Glomerular endothelial cell (primary cell): ENCODE measurements around the gene APBA1. TPM values are rescaled to one million over a fixed set of nuclear protein-coding genes. Genes with fewer than 3 reads are reported as not detected.

Experiments
- DNase-seq: peaks from one replicate; pipeline ENCODE4 v3.0.0-alpha.2; 2011; ENCODE audit warnings: low read depth, low spot score; ENCODE audit errors: extremely low read depth
- total RNA-seq: library from RNA; depleted of rRNA; stranded (reverse); fragments of >200 nt; gene quantifications from 2 replicates; pipeline ENCODE4 v1.2.3, GENCODE V29; 2015

Gene APBA1
- total RNA-seq, 1 donor from 2014 or later, result 15.2 TPM

DNA sequence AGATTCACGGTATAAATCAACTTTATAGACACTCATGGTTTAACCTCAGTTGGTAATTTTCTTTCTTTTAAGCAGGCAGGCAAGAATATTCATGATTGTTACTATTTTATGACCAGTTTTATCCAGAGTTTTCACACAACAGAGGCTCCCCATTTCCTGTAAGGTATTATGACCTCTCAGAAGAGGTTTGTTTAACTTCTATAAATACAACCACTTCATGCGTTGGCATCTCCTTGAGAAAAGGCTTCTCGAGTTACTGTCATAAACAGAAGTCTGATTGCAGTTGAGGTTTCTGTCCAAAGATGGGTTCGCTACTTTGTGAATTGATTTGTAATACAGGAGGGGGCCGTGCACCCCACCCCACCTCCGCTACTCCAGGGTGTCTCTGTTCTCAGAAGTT, 291.9 kb downstream of the APBA1 start:
- DNase-seq, result no peak

DNA sequence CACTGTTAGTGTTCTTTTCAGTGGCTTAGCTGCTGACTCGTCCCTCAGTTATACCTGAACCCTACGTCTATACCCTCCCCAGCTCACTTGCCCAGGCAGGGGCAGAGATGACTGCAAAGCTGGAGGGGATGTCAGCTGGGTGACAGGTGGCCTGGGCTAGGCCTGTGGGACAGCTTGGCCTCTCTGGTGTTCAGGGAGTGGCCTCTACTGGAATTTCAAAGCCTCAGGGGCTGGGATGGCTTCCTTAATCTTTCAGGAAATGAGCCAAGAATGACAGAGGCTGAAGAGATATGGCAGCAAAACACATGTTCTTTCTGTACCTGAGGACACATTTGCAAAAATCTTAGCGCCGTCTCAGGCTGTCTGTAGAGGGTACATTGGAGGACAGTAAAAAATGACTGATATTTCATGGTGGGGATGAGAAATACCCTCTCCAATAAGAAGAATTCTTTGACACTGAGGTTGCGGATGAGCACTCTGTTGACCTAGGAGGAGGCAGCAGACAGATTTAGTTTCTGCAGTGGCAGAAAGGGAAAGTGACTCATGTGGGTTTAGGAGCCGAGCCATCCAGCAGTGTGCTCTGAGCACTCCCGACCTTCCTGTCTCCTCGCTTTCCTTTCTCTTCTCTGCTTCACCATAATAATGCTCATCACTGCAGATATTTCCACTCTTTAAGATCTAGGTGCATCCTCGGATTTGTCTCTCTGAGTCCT, 292.7 kb downstream of the APBA1 start:
- DNase-seq, result no peak

DNA sequence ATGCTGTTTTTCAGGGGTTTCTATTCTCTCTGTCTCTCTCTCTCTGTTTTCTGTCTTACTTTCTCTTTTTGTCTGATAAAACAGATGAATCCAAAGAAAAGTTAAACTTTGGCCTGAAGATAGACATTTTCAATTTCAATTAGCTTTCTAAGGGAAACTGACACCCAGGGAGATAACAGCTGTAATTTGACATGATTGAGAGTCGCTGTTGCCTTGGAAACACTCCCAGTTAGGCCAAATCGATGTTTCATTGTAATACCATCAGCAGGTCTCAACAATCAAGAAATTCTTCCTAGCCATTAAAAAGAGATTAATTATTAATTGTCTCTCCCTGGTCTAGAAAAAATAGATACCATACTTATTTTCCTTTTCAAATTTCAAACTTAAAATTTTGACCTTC, 294.2 kb downstream of the APBA1 start:
- no peak for DNase-seq

Other genes starting within 250 kb of the APBA1 start
- 33.0 and 47.5 TPM in 2 replicates for gene PTAR1, start 87.6 kb upstream of the APBA1 start, total RNA-seq
- not detected in 2 replicates for gene CFAP95, start 148.4 kb upstream of the APBA1 start, total RNA-seq